IMR-90 (cell line): ENCODE data around the gene XAB2. TPM values are rescaled to one million over a fixed set of nuclear protein-coding genes. Genes with fewer than 3 reads are reported as not detected.

ENCODE experiments used
- ATAC-seq: fragments of 200-7000 bp; cut with Tn5 transposase; 2 replicates; pipeline ENCODE4 v1.9.1; 2020; ENCODE audit warnings: low read depth, mild to moderate bottlenecking, moderate library complexity
- BruUV-seq: library from RNA; stranded (reverse); fragments of 400-500 nt; replicated peaks from 2 replicates; lab custom pipeline; 2021; lab: Mats Ljungman, UMichigan
- CTCF ChIA-PET: fragments of 300-600 bp; formaldehyde crosslinking; extraction: SDS; loops from one replicate; lab custom pipeline; 2021; ENCODE audit warnings: antibody characterized with exemption; lab: Yijun Ruan, JAX
- POLR2A ChIA-PET: fragments of 300-600 bp; sonication (Branson Sonifier 250); formaldehyde crosslinking; loops from one replicate; lab custom pipeline; 2022; ENCODE audit warnings: antibody characterized with exemption; ENCODE audit not compliant: unreplicated experiment; lab: Charles Lee
- DNase-seq: peaks from one replicate; pipeline ENCODE4 v3.0.0; 2013
- H2AFZ ChIP-seq: replicated peaks from 2 replicates; pipeline ENCODE3; 2013; ENCODE audit warnings: low read length, mild to moderate bottlenecking; ENCODE audit not compliant: poor library complexity
- H2AK5ac ChIP-seq: 2 replicates; pipeline ENCODE4 v1.6.1; 2013; ENCODE audit warnings: low read depth, low read length, inconsistent platforms
- H2AK9ac ChIP-seq: replicated peaks from 2 replicates; pipeline ENCODE3; 2013; ENCODE audit warnings: mild to moderate bottlenecking, low read depth, low read length, moderate library complexity; ENCODE audit not compliant: poor library complexity
- H2BK120ac ChIP-seq: 2 replicates; pipeline ENCODE4 v1.6.1; 2013; ENCODE audit warnings: low read depth, low read length, inconsistent platforms
- H2BK15ac ChIP-seq: 3 replicates; pipeline ENCODE4 v1.6.1; 2013; ENCODE audit warnings: low read depth, low read length, inconsistent platforms
- H2BK20ac ChIP-seq: 2 replicates; pipeline ENCODE4 v1.6.1; 2013; ENCODE audit warnings: low read depth, mild to moderate bottlenecking, inconsistent platforms, low read length, moderate library complexity
- H2BK5ac ChIP-seq: 2 replicates; pipeline ENCODE4 v1.6.1; 2013; ENCODE audit warnings: mild to moderate bottlenecking, low read depth, low read length, inconsistent platforms; ENCODE audit not compliant: poor library complexity, severe bottlenecking
- H3K14ac ChIP-seq: replicated peaks from 2 replicates; pipeline ENCODE4 v1.6.1; 2013; ENCODE audit warnings: low read depth, low read length, inconsistent platforms
- H3K18ac ChIP-seq: 2 replicates; pipeline ENCODE4 v1.6.1; 2013; ENCODE audit warnings: low read depth, low read length, control low read depth
- H3K23ac ChIP-seq: 2 replicates; pipeline ENCODE4 v1.6.1; 2013; ENCODE audit warnings: low read depth, low read length, inconsistent platforms
- H3K27ac ChIP-seq: 2 replicates; pipeline ENCODE4 v1.5.1; 2013; ENCODE audit warnings: mild to moderate bottlenecking, control low read depth, low read length; ENCODE audit not compliant: insufficient read depth
- H3K27me3 ChIP-seq: 2 replicates; pipeline ENCODE4 v1.6.1; 2013; ENCODE audit warnings: low read length; ENCODE audit not compliant: control insufficient read depth, insufficient read depth
- H3K36me3 ChIP-seq: 2 replicates; pipeline ENCODE4 v1.6.1; 2013; ENCODE audit warnings: low read length, mixed read lengths; ENCODE audit not compliant: control insufficient read depth, insufficient read depth
- H3K4ac ChIP-seq: 2 replicates; pipeline ENCODE4 v1.6.1; 2013; ENCODE audit warnings: low read depth, low read length, inconsistent platforms
- H3K4me1 ChIP-seq: 2 replicates; pipeline ENCODE4 v1.6.1; 2013; ENCODE audit warnings: low read length, mixed read lengths; ENCODE audit not compliant: control insufficient read depth, insufficient read depth
- H3K4me2 ChIP-seq: 2 replicates; pipeline ENCODE4 v1.6.1; 2013; ENCODE audit warnings: low read depth, mild to moderate bottlenecking, control low read depth, low read length, moderate library complexity
- H3K4me3 ChIP-seq: 2 replicates; pipeline ENCODE4 v1.5.1; 2013; ENCODE audit warnings: low read depth, mild to moderate bottlenecking, control low read depth, low read length, moderate library complexity; ENCODE audit not compliant: insufficient read depth
- H3K56ac ChIP-seq: 2 replicates; pipeline ENCODE4 v1.6.1; 2013; ENCODE audit warnings: low read length, inconsistent platforms; ENCODE audit not compliant: insufficient read depth; ENCODE audit errors: extremely low read depth
- H3K79me1 ChIP-seq, 2 experiments: 2 replicates each; pipeline ENCODE4 v1.6.1; 2013; ENCODE audit warnings: low read length in 2 of 2, inconsistent platforms in 1 of 2, low read depth in 1 of 2
- H3K9ac ChIP-seq: 2 replicates; pipeline ENCODE4 v1.6.1; 2013; ENCODE audit warnings: low read depth, low read length, control low read depth
- H3K9me1 ChIP-seq: 2 replicates; pipeline ENCODE4 v1.6.1; 2013; ENCODE audit warnings: low read length, inconsistent platforms; ENCODE audit not compliant: insufficient read depth
- H3K9me3 ChIP-seq: 2 replicates; pipeline ENCODE4 v1.6.1; 2013; ENCODE audit warnings: low read length; ENCODE audit not compliant: control insufficient read depth, insufficient read depth
- H4K20me1 ChIP-seq: 2 replicates; pipeline ENCODE4 v1.6.1; 2013; ENCODE audit warnings: low read length, inconsistent platforms; ENCODE audit not compliant: insufficient read depth
- H4K5ac ChIP-seq: 2 replicates; pipeline ENCODE4 v1.6.1; 2013; ENCODE audit warnings: mild to moderate bottlenecking, low read depth, low read length, control low read depth
- H4K8ac ChIP-seq, 2 experiments: 2 replicates each; pipeline ENCODE4 v1.6.1; 2013; ENCODE audit warnings: low read depth in 2 of 2, low read length in 2 of 2, control low read depth in 1 of 2, inconsistent platforms in 1 of 2
- H4K91ac ChIP-seq: 2 replicates; pipeline ENCODE4 v1.6.1; 2013; ENCODE audit warnings: low read depth, low read length, inconsistent platforms; ENCODE audit not compliant: insufficient read depth
- BHLHE40 ChIP-seq: fragments of 150-350 bp; IDR thresholded peaks from 2 replicates; pipeline ENCODE4 v1.6.1; 2016; ENCODE audit warnings: mild to moderate bottlenecking, low read depth, low read length
- CEBPB ChIP-seq: IDR thresholded peaks from 2 replicates; pipeline ENCODE4 v1.6.1; 2012; ENCODE audit warnings: low read depth, low read length, improper control_type of control experiment
- CHD1 ChIP-seq: IDR thresholded peaks from 2 replicates; pipeline ENCODE4 v1.6.1; 2012; ENCODE audit warnings: low read depth, low read length, improper control_type of control experiment
- FOS ChIP-seq: fragments of 150-350 bp; IDR thresholded peaks from 2 replicates; pipeline ENCODE4 v1.6.1; 2016; ENCODE audit warnings: low read depth, low read length
- MAFK ChIP-seq: IDR thresholded peaks from 2 replicates; pipeline ENCODE4 v1.6.1; 2012; ENCODE audit warnings: low read depth, low read length, improper control_type of control experiment
- MAZ ChIP-seq: IDR thresholded peaks from 2 replicates; pipeline ENCODE4 v1.6.1; 2012; ENCODE audit warnings: low read depth, mild to moderate bottlenecking, low read length, improper control_type of control experiment, moderate library complexity, borderline replicate concordance
- MXI1 ChIP-seq: IDR thresholded peaks from 2 replicates; pipeline ENCODE4 v1.6.1; 2012; ENCODE audit warnings: low read depth, mild to moderate bottlenecking, low read length, moderate library complexity, borderline replicate concordance
- NFE2L2 ChIP-seq: fragments of 150-350 bp; IDR thresholded peaks from 2 replicates; pipeline ENCODE4 v1.6.1; 2016; ENCODE audit warnings: low read depth, mild to moderate bottlenecking, low read length
- POLR2A ChIP-seq: IDR thresholded peaks from 2 replicates; pipeline ENCODE4 v1.6.1; 2012; ENCODE audit warnings: mild to moderate bottlenecking, low read depth, low read length
- RAD21 ChIP-seq: IDR thresholded peaks from 2 replicates; pipeline ENCODE4 v1.6.1; 2012; ENCODE audit warnings: low read length, improper control_type of control experiment
- RCOR1 ChIP-seq: IDR thresholded peaks from 2 replicates; pipeline ENCODE4 v1.6.1; 2012; ENCODE audit warnings: mild to moderate bottlenecking, low read length, improper control_type of control experiment; ENCODE audit not compliant: insufficient replicate concordance
- RFX5 ChIP-seq: IDR thresholded peaks from 2 replicates; pipeline ENCODE4 v1.8.0; 2012; ENCODE audit warnings: low read depth, mild to moderate bottlenecking, low read length, moderate library complexity
- SMC3 ChIP-seq: fragments of 150-350 bp; IDR thresholded peaks from 2 replicates; pipeline ENCODE4 v1.6.1; 2016; ENCODE audit warnings: low read depth, mild to moderate bottlenecking, antibody characterized with exemption, low read length, moderate library complexity
- WGBS, 2 experiments: methylation state at CpG; one replicate each; pipeline versions ENCODE4 v1.1.5 to v1.1.7; 2013; ENCODE audit warnings: missing lambda C conversion rate in 2 of 2; ENCODE audit not compliant: insufficient read length in 1 of 2; ENCODE audit errors: extremely low coverage in 2 of 2; 5-methylcytosine and 5-hydroxymethylcytosine counted together
- dilution Hi-C: fragments of 300-500 bp; cut with HindIII; formaldehyde crosslinking; loops from one replicate; pipeline ENCODE4 v1.14.3; 2018; ENCODE audit warnings: low sequenced_read_pairs; ENCODE audit not compliant: unreplicated experiment
- in situ Hi-C: fragments of 300-500 bp; cut with MboI; formaldehyde crosslinking; loops from 3 replicates; pipeline ENCODE4 v1.14.3; 2019; ENCODE audit warnings: low sequenced_read_pairs, inconsistent platforms, mixed read lengths
- intact Hi-C: fragments of 100-400 bp; cut with micrococcal nuclease; formaldehyde crosslinking; loops from 2 replicates; pipeline ENCODE4 v1.10.0; 2022
- polyA plus RNA-seq, 3 experiments: library from polyadenylated mRNA; depleted of rRNA; stranded (reverse); fragments of >200 nt; gene quantifications; 2 replicates each; pipeline ENCODE4 v1.2.3, GENCODE V29; 2012; ENCODE audit warnings: low replicate concordance in 1 of 3
- total RNA-seq: library from RNA; depleted of rRNA; stranded (reverse); fragments of >200 nt; gene quantifications from 2 replicates; pipeline ENCODE4 v1.2.3, GENCODE V29; 2012
- TF ChIP-seq, protein P1 (sequence below): conservative IDR thresholded peaks from 2 replicates; pipeline ENCODE4 v1.5.1; 2012; ENCODE audit warnings: mild to moderate bottlenecking, low read depth, low read length, improper control_type of control experiment
- TF ChIP-seq, protein P2 (sequence below): fragments of 150-350 bp; IDR thresholded peaks from 2 replicates; pipeline ENCODE4 v1.6.1; 2016; ENCODE audit warnings: low read depth, mild to moderate bottlenecking, low read length, moderate library complexity, borderline replicate concordance
- TF ChIP-seq, protein P3 (sequence below): fragments of 150-350 bp; IDR thresholded peaks from 2 replicates; pipeline ENCODE4 v1.6.1; 2017; ENCODE audit warnings: mild to moderate bottlenecking, antibody characterized with exemption, low read length, low read depth

XAB2 gene
- total and polyA plus RNA-seq, 2 of the 4 experiments (the other 2 are of a cell fraction): 29.9 to 34.4 TPM

GRCh38 chr19:7658219-7658686 lies 28.9 kb upstream of the XAB2 start:
- no peak for ATAC-seq
- H4K8ac ChIP-seq: no peak overlapping the region
- no peak overlapping the region for H4K5ac ChIP-seq
- no peak overlapping the region for H2BK20ac ChIP-seq
- BruUV-seq: no TSS peak
- H3K36me3 ChIP-seq: no peaks in the 10 kb centered on the region
- H2BK120ac ChIP-seq: no peak overlapping the region
- no peaks in the 10 kb centered on the region for H4K20me1 ChIP-seq
- DNase-seq: no peak
- H3K4ac ChIP-seq: no peak overlapping the region
- no peaks in the 10 kb centered on the region for H3K4me1 ChIP-seq
- 7% methylated on average over 3 of the region's 9 CpGs; no CpG with 5 or more reads in 1 of the 2 experiments for WGBS, 2 experiments
- H4K91ac ChIP-seq: no peak overlapping the region
- intact Hi-C loops (no loop called here), dilution Hi-C loops (no loop called here), in situ Hi-C loops (no loop called here)
- no peak overlapping the region for H2BK15ac ChIP-seq
- no peaks in the 10 kb centered on the region for H3K9me1 ChIP-seq
- no peak overlapping the region for H2BK5ac ChIP-seq
- no peak overlapping the region for H2AK9ac ChIP-seq
- H3K14ac ChIP-seq: no peak overlapping the region
- H3K79me1 ChIP-seq: no peaks in the 10 kb centered on the region
- no peaks in the 10 kb centered on the region for H3K9me3 ChIP-seq
- TF ChIP-seq RCOR1 (no peak), CHD1 (no peak), FOS (no peak), BHLHE40 (no peak), NFE2L2 (no peak), RAD21 (no peak), RFX5 (no peak), MAFK (no peak), MXI1 (no peak), MAZ (no peak), SMC3 (no peak), POLR2A (no peak), CEBPB (no peak)
- TF ChIP-seq, protein P1, sequence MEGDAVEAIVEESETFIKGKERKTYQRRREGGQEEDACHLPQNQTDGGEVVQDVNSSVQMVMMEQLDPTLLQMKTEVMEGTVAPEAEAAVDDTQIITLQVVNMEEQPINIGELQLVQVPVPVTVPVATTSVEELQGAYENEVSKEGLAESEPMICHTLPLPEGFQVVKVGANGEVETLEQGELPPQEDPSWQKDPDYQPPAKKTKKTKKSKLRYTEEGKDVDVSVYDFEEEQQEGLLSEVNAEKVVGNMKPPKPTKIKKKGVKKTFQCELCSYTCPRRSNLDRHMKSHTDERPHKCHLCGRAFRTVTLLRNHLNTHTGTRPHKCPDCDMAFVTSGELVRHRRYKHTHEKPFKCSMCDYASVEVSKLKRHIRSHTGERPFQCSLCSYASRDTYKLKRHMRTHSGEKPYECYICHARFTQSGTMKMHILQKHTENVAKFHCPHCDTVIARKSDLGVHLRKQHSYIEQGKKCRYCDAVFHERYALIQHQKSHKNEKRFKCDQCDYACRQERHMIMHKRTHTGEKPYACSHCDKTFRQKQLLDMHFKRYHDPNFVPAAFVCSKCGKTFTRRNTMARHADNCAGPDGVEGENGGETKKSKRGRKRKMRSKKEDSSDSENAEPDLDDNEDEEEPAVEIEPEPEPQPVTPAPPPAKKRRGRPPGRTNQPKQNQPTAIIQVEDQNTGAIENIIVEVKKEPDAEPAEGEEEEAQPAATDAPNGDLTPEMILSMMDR: no peak
- TF ChIP-seq, protein P2, sequence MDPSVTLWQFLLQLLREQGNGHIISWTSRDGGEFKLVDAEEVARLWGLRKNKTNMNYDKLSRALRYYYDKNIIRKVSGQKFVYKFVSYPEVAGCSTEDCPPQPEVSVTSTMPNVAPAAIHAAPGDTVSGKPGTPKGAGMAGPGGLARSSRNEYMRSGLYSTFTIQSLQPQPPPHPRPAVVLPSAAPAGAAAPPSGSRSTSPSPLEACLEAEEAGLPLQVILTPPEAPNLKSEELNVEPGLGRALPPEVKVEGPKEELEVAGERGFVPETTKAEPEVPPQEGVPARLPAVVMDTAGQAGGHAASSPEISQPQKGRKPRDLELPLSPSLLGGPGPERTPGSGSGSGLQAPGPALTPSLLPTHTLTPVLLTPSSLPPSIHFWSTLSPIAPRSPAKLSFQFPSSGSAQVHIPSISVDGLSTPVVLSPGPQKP: no peak
- TF ChIP-seq, protein P3, sequence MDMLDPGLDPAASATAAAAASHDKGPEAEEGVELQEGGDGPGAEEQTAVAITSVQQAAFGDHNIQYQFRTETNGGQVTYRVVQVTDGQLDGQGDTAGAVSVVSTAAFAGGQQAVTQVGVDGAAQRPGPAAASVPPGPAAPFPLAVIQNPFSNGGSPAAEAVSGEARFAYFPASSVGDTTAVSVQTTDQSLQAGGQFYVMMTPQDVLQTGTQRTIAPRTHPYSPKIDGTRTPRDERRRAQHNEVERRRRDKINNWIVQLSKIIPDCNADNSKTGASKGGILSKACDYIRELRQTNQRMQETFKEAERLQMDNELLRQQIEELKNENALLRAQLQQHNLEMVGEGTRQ: no peak
- ChIA-PET CTCF (interaction anchor here (0.9 kb wide), 1 partner anchor 23 kb away, joined by 4 read pairs; the partner anchor contains the start of gene TRAPPC5), POLR2A (no interaction called here)
- H2AK5ac ChIP-seq: no peak overlapping the region
- H3K18ac ChIP-seq: no peak overlapping the region
- H2AFZ ChIP-seq: no peak overlapping the region
- H3K9ac ChIP-seq: no peak overlapping the region
- H3K23ac ChIP-seq: no peak overlapping the region
- H3K4me2 ChIP-seq: no peak overlapping the region; the same call in 1 of the 2 replicates
- no peak overlapping the region for H3K56ac ChIP-seq
- no peak overlapping the region for H3K27ac ChIP-seq
- H3K27me3 ChIP-seq: peaks cover 10% of the 10 kb centered on the region
- H3K4me3 ChIP-seq: no peak overlapping the region
